SJCRH30 (cell line): ENCODE measurements around the gene WDR83. TPM values are rescaled to one million over a fixed set of nuclear protein-coding genes. Genes with fewer than 3 reads are reported as not detected.
"Not testable (repeated sequence)": the region's sequence is repeated elsewhere in the genome, so short reads cannot be mapped to it uniquely, and the experiment has no call there.

ENCODE experiments used
- DNase-seq, 2 experiments: peaks; one replicate each; pipeline ENCODE4 v3.0.0-alpha.2; 2015 to 2020
- H3K27ac ChIP-seq: fragments of 250-450 bp; sonication (Bioruptor Pico); 2 replicates; pipeline ENCODE4 v1.5.1; 2020; ENCODE audit warnings: mild to moderate bottlenecking, moderate library complexity
- H3K27me3 ChIP-seq: fragments of 250-450 bp; sonication (Bioruptor Pico); 2 replicates; pipeline ENCODE4 v1.5.1; 2020; ENCODE audit warnings: mild to moderate bottlenecking, moderate library complexity
- H3K36me3 ChIP-seq: fragments of 250-450 bp; sonication (Bioruptor Pico); 2 replicates; pipeline ENCODE4 v1.5.1; 2020; ENCODE audit warnings: mild to moderate bottlenecking, moderate library complexity
- H3K4me1 ChIP-seq: fragments of 250-450 bp; sonication (Bioruptor Pico); 2 replicates; pipeline ENCODE4 v1.5.1; 2020; ENCODE audit warnings: mild to moderate bottlenecking, moderate library complexity
- H3K4me3 ChIP-seq: fragments of 250-450 bp; sonication (Bioruptor Pico); 2 replicates; pipeline ENCODE4 v1.5.1; 2020; ENCODE audit warnings: mild to moderate bottlenecking, moderate library complexity
- H3K9me3 ChIP-seq: fragments of 250-450 bp; sonication (Bioruptor Pico); replicated peaks from 2 replicates; pipeline ENCODE4 v1.5.1; 2020; ENCODE audit warnings: mild to moderate bottlenecking, moderate library complexity
- total RNA-seq: library from RNA; depleted of rRNA; stranded (reverse); fragments of >200 nt; shearing (Covaris generic); gene quantifications from 2 replicates; pipeline ENCODE4 v1.2.3, GENCODE V29; 2014

Gene WDR83
- total RNA-seq, 1 experiment from 2014 or later, result 11.9 TPM

DNA sequence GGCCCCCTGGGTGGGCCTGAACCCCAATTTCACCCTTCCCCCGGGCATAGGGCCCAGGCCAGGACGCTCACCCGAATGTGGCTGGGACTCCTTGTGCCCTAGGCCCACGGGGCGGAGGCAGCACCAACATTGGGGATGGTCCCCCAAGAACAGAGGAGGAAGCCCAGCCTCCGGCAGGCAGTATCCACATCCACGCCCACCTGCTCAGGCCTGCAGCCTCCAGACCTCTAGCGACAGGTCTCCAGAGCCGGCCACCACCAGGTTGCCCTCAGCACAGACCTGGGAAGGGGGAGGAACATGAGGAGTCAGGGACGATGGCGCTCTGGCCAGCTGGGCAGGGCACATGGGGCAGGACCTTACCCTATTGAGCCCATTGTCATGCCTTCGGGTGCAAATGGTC lies 22.4 kb downstream of the WDR83 start:
- no peak for DNase-seq
- no peak overlapping the region for H3K27ac ChIP-seq
- peaks cover 9% of the 10 kb centered on the region for H3K4me1 ChIP-seq
- H3K9me3 ChIP-seq, result no peaks in the 10 kb centered on the region
- no peaks in the 10 kb centered on the region for H3K36me3 ChIP-seq
- no peaks in the 10 kb centered on the region for H3K27me3 ChIP-seq
- no peak overlapping the region for H3K4me3 ChIP-seq

GRCh38 chr19:12689581-12690216 lies 23.1 kb downstream of the WDR83 start:
- no peak overlapping the region for H3K27ac ChIP-seq
- no peak for DNase-seq
- H3K4me3 ChIP-seq, result no peak overlapping the region
- no peaks in the 10 kb centered on the region for H3K36me3 ChIP-seq
- no peaks in the 10 kb centered on the region for H3K27me3 ChIP-seq
- peaks cover 9% of the 10 kb centered on the region for H3K4me1 ChIP-seq
- no peaks in the 10 kb centered on the region for H3K9me3 ChIP-seq

DNA sequence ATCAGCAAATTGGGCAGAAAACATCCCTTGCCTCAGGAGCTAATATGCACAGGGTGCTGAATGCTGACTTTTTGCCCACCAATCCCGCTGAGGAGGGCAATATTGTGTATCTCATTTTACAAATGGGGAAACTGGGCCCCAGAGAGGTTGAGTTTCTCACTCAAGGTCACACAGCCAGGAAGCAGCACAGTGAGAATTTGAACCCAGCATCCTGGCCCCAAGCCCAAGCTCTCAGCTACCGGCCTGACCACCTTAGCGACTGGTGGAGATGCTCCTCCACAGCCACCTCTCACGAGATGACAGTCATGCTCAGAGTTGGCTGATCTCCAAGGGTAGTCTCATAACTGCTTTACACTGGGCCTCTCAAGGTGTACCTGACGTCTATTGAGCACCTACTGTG lies 26.4 kb downstream of the WDR83 start:
- no peak for DNase-seq
- H3K4me3 ChIP-seq, result no peak overlapping the region
- H3K36me3 ChIP-seq, result 0 out of 2 replicates have a peak, but pooled peaks cover 3% of the 10 kb centered on the region
- H3K9me3 ChIP-seq, result no peaks in the 10 kb centered on the region
- no peak overlapping the region for H3K27ac ChIP-seq
- H3K27me3 ChIP-seq, result no peaks in the 10 kb centered on the region
- H3K4me1 ChIP-seq, result peaks cover 6% of the 10 kb centered on the region

DNA sequence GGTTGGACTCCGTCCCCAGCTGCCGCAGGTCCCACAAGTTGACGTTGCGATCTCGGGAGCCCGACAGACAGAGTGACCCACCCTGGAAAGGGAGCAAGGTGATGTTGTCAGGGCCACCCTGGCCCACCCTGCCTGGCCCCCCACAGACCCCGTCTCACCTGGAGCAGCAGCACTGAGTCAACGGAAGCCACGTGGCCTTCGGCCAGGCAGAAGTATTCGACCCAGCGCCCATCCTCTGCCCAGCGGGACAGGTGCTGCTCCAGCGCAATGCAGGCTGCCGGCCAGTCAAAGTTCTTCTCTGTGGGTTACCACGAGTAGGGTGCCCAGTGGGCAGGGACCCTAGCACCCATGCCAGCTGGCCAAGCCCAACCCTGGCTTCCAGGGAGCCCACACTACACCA lies 28.0 kb downstream of the WDR83 start:
- no peak for DNase-seq
- H3K4me1 ChIP-seq, result peaks cover 3% of the 10 kb centered on the region; the same call in 1 of the 2 replicates

GRCh38 chr19:12695096-12695495 lies 28.5 kb downstream of the WDR83 start:
- Histone ChIP-seq H3K36me3 (peaks cover 7% of the 10 kb centered on the region; the same call in 1 of the 2 replicates), H3K4me3 (no peak overlapping the region), H3K9me3 (no peaks in the 10 kb centered on the region), H3K27me3 (no peaks in the 10 kb centered on the region), H3K27ac (no peak overlapping the region), H3K4me1 (peaks cover 3% of the 10 kb centered on the region; the same call in 1 of the 2 replicates)
- no peak for DNase-seq

More for the DNA sequence above, 28.0 kb downstream of the WDR83 start:
- Histone ChIP-seq H3K27me3 (no peaks in the 10 kb centered on the region), H3K36me3 (peaks cover 7% of the 10 kb centered on the region; the same call in 1 of the 2 replicates), H3K9me3 (no peaks in the 10 kb centered on the region), H3K27ac (no peak overlapping the region), H3K4me3 (no peak overlapping the region)

GRCh38 chr19:12695514-12695913 lies 28.9 kb downstream of the WDR83 start:
- Histone ChIP-seq H3K4me3 (peak overlapping the region; percentile 70; the same call in 1 of the 2 replicates), H3K27me3 (no peaks in the 10 kb centered on the region), H3K9me3 (no peaks in the 10 kb centered on the region), H3K27ac (no peak overlapping the region), H3K4me1 (peaks cover 3% of the 10 kb centered on the region; the same call in 1 of the 2 replicates), H3K36me3 (peaks cover 7% of the 10 kb centered on the region; the same call in 1 of the 2 replicates)
- no peak for DNase-seq

- Histone ChIP-seq H3K36me3 (peaks cover 11% of the 10 kb centered on the region), H3K4me1 (peaks cover 3% of the 10 kb centered on the region; the same call in 1 of the 2 replicates), H3K9me3 (no peaks in the 10 kb centered on the region), H3K27ac (no peak overlapping the region; the same call in 1 of the 2 replicates), H3K4me3 (peak overlapping the region; percentile 70), H3K27me3 (no peaks in the 10 kb centered on the region)
- DNase-seq, result no peak
Measured at GRCh38 chr19:12695997-12696365, 29.4 kb downstream of the WDR83 start.

DNA sequence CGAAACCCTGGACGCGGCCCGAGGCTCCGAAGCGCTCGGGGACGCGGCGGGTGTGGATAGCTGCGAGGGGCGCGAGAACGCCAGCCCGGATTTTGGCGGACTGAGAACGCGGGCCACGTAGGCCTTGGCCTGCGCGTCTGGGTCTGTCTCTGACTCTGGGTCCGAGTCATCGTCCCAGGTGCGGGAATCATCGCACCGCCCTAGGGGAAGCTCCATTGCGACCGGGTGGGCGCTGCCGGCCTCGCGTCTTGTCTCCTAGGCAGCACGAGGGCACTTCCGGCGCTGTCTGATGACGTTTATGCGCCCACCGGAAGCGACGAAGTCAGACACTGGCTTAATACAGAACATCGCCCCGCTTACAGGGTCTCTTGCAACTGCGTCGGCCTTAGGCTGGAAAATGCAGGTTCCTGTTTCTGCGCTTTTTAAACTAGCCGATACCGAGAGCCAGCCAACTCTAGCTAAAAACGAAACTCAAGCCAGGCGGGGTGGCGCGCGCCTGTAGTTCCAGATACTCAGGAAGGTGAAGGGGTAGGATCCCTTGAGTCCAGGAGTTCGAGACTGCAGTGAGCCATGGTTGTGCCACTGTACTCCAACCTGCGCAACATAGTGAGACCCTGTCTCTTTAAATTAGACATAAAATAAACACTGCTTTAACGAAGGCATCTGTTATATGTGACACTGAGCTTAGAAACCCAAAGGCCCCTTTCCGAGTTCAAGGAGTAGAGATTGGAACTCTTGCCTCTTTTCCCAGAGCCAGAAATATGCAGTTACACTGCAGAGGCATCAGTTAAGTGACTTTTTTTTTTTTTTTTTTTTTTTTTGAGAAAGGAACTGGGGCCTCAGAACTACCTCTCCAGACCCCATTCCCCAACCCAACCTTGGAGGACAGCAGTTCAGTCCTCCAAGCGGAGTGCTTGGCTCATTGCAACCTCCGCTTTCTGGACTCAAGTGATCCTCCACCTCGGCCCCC lies 30.0 kb downstream of the WDR83 start, which contains the start of gene FBXW9:
Gene FBXW9 (minus strand): TSS at position 266 of the 970 bp plus-strand sequence. CDS start 50 bp downstream, at position 216.
- Histone ChIP-seq H3K27me3 (no peaks in the 10 kb centered on the region), H3K27ac (peak within 1 kb of the TSS; percentile 9; the same call in 1 of the 2 replicates), H3K9me3 (no peaks in the 10 kb centered on the region), H3K4me1 (peaks cover 3% of the 10 kb centered on the region; the same call in 1 of the 2 replicates), H3K36me3 (peaks cover 18% of the 10 kb centered on the region), H3K4me3 (peak within 1 kb of the TSS; percentile 70)
- peak; percentile 98 to 99 for DNase-seq

GRCh38 chr19:12697425-12697824 lies 30.8 kb downstream of the WDR83 start:
- not testable (repeated sequence) for H3K9me3 ChIP-seq, DNase-seq, H3K27ac ChIP-seq, H3K27me3 ChIP-seq, H3K4me3 ChIP-seq, H3K4me1 ChIP-seq
- H3K36me3 ChIP-seq, result peaks cover 26% of the 10 kb centered on the region

DNA sequence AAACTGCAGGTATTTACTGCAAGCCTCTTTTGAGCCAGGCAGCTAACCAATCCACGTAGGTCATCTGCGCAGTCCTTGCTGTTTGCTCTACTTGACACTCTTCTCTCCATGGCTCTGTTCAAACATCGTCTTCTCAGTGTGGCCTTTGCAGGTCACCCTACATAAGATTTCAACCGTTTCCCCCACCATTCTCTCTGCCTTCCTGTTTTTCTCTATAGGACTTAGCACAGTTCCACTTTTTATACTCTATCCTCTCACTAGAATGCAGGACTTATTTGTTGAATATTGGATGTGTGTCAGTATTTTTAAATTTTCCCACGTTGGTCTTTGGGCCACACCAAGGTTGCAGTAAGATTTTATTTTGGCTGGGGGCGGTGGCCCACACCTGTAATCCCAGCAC lies 31.5 kb downstream of the WDR83 start:
- DNase-seq, result no peak
- Histone ChIP-seq H3K4me3 (no peak overlapping the region), H3K27me3 (no peaks in the 10 kb centered on the region), H3K9me3 (no peaks in the 10 kb centered on the region), H3K27ac (no peak overlapping the region), H3K36me3 (peaks cover 33% of the 10 kb centered on the region), H3K4me1 (peaks cover 3% of the 10 kb centered on the region; the same call in 1 of the 2 replicates)

- Histone ChIP-seq H3K4me3 (no peak overlapping the region), H3K36me3 (peaks cover 67% of the 10 kb centered on the region), H3K27ac (no peak overlapping the region), H3K4me1 (no peaks in the 10 kb centered on the region), H3K9me3 (no peaks in the 10 kb centered on the region), H3K27me3 (no peaks in the 10 kb centered on the region)
- no peak for DNase-seq
Measured at GRCh38 chr19:12701596-12702282, 35.1 kb downstream of the WDR83 start.

- H3K36me3 ChIP-seq, result peaks cover 75% of the 10 kb centered on the region
- peak; percentile 91 for DNase-seq
Measured at GRCh38 chr19:12703046-12703445, 36.4 kb downstream of the WDR83 start.

GRCh38 chr19:12705169-12705568 lies 38.6 kb downstream of the WDR83 start:
- no peaks in the 10 kb centered on the region for H3K27me3 ChIP-seq
- DNase-seq, result no peak
- no peak overlapping the region for H3K27ac ChIP-seq
- H3K4me3 ChIP-seq, result no peak overlapping the region
- H3K4me1 ChIP-seq, result no peaks in the 10 kb centered on the region
- no peaks in the 10 kb centered on the region for H3K9me3 ChIP-seq
- H3K36me3 ChIP-seq, result peaks cover 91% of the 10 kb centered on the region

More at GRCh38 chr19:12703046-12703445, 36.4 kb downstream of the WDR83 start:
- Histone ChIP-seq H3K4me1 (no peaks in the 10 kb centered on the region), H3K27ac (no peak overlapping the region), H3K9me3 (no peaks in the 10 kb centered on the region), H3K4me3 (no peak overlapping the region), H3K27me3 (no peaks in the 10 kb centered on the region)

- DNase-seq, result no peak
- Histone ChIP-seq H3K27me3 (no peaks in the 10 kb centered on the region), H3K36me3 (peaks cover 95% of the 10 kb centered on the region), H3K4me3 (no peak overlapping the region), H3K4me1 (no peaks in the 10 kb centered on the region), H3K9me3 (no peaks in the 10 kb centered on the region), H3K27ac (no peak overlapping the region)
Measured at GRCh38 chr19:12705654-12706331, 39.2 kb downstream of the WDR83 start.
